GM12878 (cell line): ENCODE measurements around the gene NPDC1. TPM values are rescaled to one million over a fixed set of nuclear protein-coding genes. Genes with fewer than 3 reads are reported as not detected.

Experiments used
- ATAC-seq: fragments of 200-7000 bp; cut with Tn5 transposase; 3 replicates; pipeline ENCODE4 v1.9.1; 2020; ENCODE audit warnings: mild to moderate bottlenecking, moderate library complexity
- BruUV-seq: library from RNA; stranded (reverse); fragments of 400-500 nt; replicated peaks from 2 replicates; lab custom pipeline; 2021; lab: Mats Ljungman, UMichigan
- CTCF ChIA-PET: fragments of 300-600 bp; sonication (Branson Sonifier 250); formaldehyde crosslinking; extraction: SDS; loops from one replicate; lab custom pipeline; 2021; ENCODE audit warnings: inconsistent platforms; lab: Yijun Ruan, JAX
- POLR2A ChIA-PET: fragments of 350-600 bp; formaldehyde crosslinking; extraction: SDS; loops from one replicate; lab custom pipeline; 2021; ENCODE audit warnings: inconsistent platforms; lab: Charles Lee
- RAD21 ChIA-PET: fragments of 300-600 bp; sonication (Branson Sonifier 250); formaldehyde crosslinking; loops from one replicate; lab custom pipeline; 2023; ENCODE audit warnings: antibody characterized with exemption; ENCODE audit not compliant: unreplicated experiment; lab: Charles Lee
- SMC1A ChIA-PET: fragments of 300-600 bp; sonication (Branson Sonifier 250); formaldehyde crosslinking; loops from one replicate; lab custom pipeline; 2023; ENCODE audit not compliant: unreplicated experiment, uncharacterized antibody; lab: Charles Lee
- DNase-seq: peaks from one replicate; pipeline ENCODE4 v3.0.0-alpha.2; 2011; ENCODE audit warnings: low read depth, low spot score
- FAIRE-seq: peaks from 3 replicates; lab custom pipeline; 2011; peaks lifted over from hg19 to GRCh38; lab: Jason Lieb, UNC
- H2AFZ ChIP-seq: 2 replicates; pipeline ENCODE4 v1.6.0; 2011; ENCODE audit warnings: low read depth, low read length, control low read depth; ENCODE audit not compliant: control insufficient read depth
- H3K27ac ChIP-seq: 2 replicates; pipeline ENCODE4 v1.5.1; 2011; ENCODE audit warnings: control low read depth; ENCODE audit not compliant: control insufficient read depth, insufficient read depth
- H3K27me3 ChIP-seq, 2 experiments: replicated peaks in 1 of 2; 2 replicates each; pipeline versions ENCODE4 v1.6.0 to v1.6.1; 2011; ENCODE audit warnings: low read length in 1 of 2; ENCODE audit not compliant: control insufficient read depth in 2 of 2, insufficient read depth in 2 of 2
- H3K36me3 ChIP-seq, 2 experiments: 2 replicates each; pipeline ENCODE4 v1.5.1; 2011; ENCODE audit warnings: low read length in 1 of 2; ENCODE audit not compliant: control insufficient read depth in 2 of 2, insufficient read depth in 2 of 2
- H3K4me1 ChIP-seq: 2 replicates; pipeline ENCODE4 v1.6.1; 2011; ENCODE audit warnings: mild to moderate bottlenecking, low read length, moderate library complexity, mixed read lengths; ENCODE audit not compliant: control insufficient read depth, insufficient read depth
- H3K4me2 ChIP-seq: 2 replicates; pipeline ENCODE4 v1.6.0; 2011; ENCODE audit warnings: control low read depth; ENCODE audit not compliant: control insufficient read depth, insufficient read depth
- H3K4me3 ChIP-seq: fragments of 200-600 bp; sonication (generic); 2 replicates; pipeline ENCODE4 v1.5.1; 2016
- H3K79me2 ChIP-seq: 2 replicates; pipeline ENCODE4 v1.6.0; 2011; ENCODE audit warnings: low read length; ENCODE audit not compliant: control insufficient read depth, insufficient read depth
- H3K9ac ChIP-seq: 2 replicates; pipeline ENCODE4 v1.8.0; 2011; ENCODE audit warnings: low read length, control low read depth, mixed read lengths; ENCODE audit not compliant: control insufficient read depth, insufficient read depth
- H3K9me3 ChIP-seq: replicated peaks from 3 replicates; pipeline ENCODE4 v1.5.1; 2011; ENCODE audit warnings: mild to moderate bottlenecking, low read length; ENCODE audit not compliant: control insufficient read depth, insufficient read depth
- H4K20me1 ChIP-seq: 2 replicates; pipeline ENCODE4 v1.6.0; 2011; ENCODE audit not compliant: control insufficient read depth, insufficient read depth
- FOXM1 ChIP-seq: IDR thresholded peaks from 2 replicates; pipeline ENCODE4 v1.6.1; 2012; ENCODE audit warnings: low read depth, mild to moderate bottlenecking, inconsistent platforms, low read length, moderate library complexity
- PAX8 ChIP-seq: fragments of 450-650 bp; IDR thresholded peaks from 2 replicates; pipeline ENCODE4 v1.6.1; 2017; ENCODE audit warnings: mild to moderate bottlenecking, moderate library complexity
- ZBED1 ChIP-seq: IDR thresholded peaks from 2 replicates; pipeline ENCODE4 v1.6.1; 2016; ENCODE audit warnings: borderline replicate concordance
- WGBS: methylation state at CpG from one replicate; pipeline ENCODE4 v1.1.6; 2016; ENCODE audit warnings: low lambda C conversion rate; ENCODE audit not compliant: insufficient replicate concordance, insufficient coverage; ENCODE audit errors: missing lambda C conversion rate; 5-methylcytosine and 5-hydroxymethylcytosine counted together
- in situ Hi-C: fragments of 300-500 bp; cut with MboI; formaldehyde crosslinking; loops from 9 replicates; pipeline ENCODE4 v1.14.3; 2018; ENCODE audit warnings: mixed read lengths
- intact Hi-C: fragments of 100-400 bp; cut with micrococcal nuclease; formaldehyde crosslinking; loops from one replicate; pipeline ENCODE4 v1.14.2; 2022; ENCODE audit not compliant: unreplicated experiment
- polyA plus RNA-seq, 11 experiments: library from polyadenylated mRNA; depleted of rRNA in 4 of 11; unstranded in 6 of 11; stranded (reverse) in 5 of 11; fragments of >200 nt; fragmentation: Nextera tagmentation in 4 of 11; fragmentation: Illumina TruSeq in 1 of 11; extraction: Ambion mirVana in 4 of 11; extraction: Trizol in 1 of 11; gene quantifications; 1 replicate in 1 of 11; 2 replicates in 10 of 11; pipeline versions ENCODE4 v1.2.1 to v1.2.3, GENCODE V29; 2011 to 2016; ENCODE audit warnings: inconsistent platforms in 2 of 11, missing spikeins in 2 of 11, low read depth in 1 of 11
- total RNA-seq, 4 experiments: library from RNA; depleted of rRNA in 3 of 4; stranded (reverse); fragments of >200 nt in 3 of 4; fragmentation: Illumina TruSeq in 1 of 4; extraction: Trizol in 1 of 4; gene quantifications; 2 replicates each; pipeline versions ENCODE4 v1.2.1 to v1.2.3, GENCODE V29; 2013 to 2021

Gene NPDC1
- total and polyA plus RNA-seq, 10 of the 15 experiments (the other 5 are each of a cell fraction or from before 2014, with no cell fraction given), result 0.04 to 1.7 (median 0.77) TPM; not detected in 2

DNA sequence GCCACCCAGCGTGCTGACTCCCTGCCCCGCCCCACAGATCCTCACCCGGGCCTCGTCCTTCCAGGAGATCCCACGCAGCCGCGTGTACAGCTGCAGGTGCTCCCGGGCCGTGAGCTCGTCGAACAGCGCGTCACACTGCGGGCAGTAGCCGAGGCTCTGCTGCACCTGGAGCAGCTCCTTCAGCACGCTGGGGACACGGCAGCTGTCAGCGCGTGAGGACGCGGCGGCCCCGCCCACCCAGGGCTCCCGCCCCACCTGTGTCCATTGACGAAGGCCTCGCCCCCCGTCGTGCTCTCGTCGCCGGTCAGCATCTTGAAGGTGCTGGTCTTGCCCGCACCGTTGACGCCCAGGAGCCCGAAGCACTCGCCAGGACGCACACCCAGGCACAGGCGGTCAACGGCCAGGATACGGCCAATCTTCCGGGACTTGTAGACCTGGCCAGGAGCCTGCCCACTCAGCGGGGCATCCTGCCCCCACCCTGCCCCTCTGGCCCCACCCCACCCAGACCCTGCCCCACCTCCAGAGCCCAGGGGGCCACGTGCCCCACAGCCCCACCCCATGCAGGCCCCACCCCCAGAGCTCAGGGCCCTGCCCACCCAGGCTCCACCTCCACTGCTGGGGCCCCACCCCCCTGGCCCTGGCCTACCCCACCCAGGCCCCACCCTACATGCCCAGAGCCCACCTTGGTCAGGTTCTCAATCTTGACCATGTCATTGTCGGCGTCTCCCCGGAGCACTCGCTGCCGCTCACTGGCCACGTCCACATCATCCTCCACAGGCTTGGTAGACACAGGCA lies 35.8 kb downstream of the NPDC1 start:
- POLR2A ChIA-PET, result no interaction called here
- CTCF ChIA-PET, result interaction anchor here (1.0 kb wide), 1 partner anchor 168 kb away, joined by 3 read pairs; the partner anchor contains the start of gene AJM1
- SMC1A ChIA-PET, result no interaction called here
- no peaks in the 10 kb centered on the region for H3K27me3 ChIP-seq
- H3K4me1 ChIP-seq, result no peaks in the 10 kb centered on the region
- in situ Hi-C loops (no loop called here), intact Hi-C loops (no loop called here)
- TF ChIP-seq ZBED1 (no peak), FOXM1 (no peak)
- H4K20me1 ChIP-seq, result no peaks in the 10 kb centered on the region
- H3K9me3 ChIP-seq, result no peaks in the 10 kb centered on the region; the same call in 2 of the 3 replicates
- no peak overlapping the region for H3K4me2 ChIP-seq
- DNase-seq, result no peak
- H3K4me3 ChIP-seq, result no peak overlapping the region
- RAD21 ChIA-PET, result no interaction called here
- FAIRE-seq, result no peak
- H3K79me2 ChIP-seq, result no peaks in the 10 kb centered on the region
- 90% methylated on average over 37 of the region's 49 CpGs for WGBS
- no peak overlapping the region for H2AFZ ChIP-seq
- H3K27ac ChIP-seq, result no peak overlapping the region
- H3K36me3 ChIP-seq, result no peaks in the 10 kb centered on the region
- ATAC-seq, result no peak
- no TSS peak for BruUV-seq
- H3K9ac ChIP-seq, result no peak overlapping the region

DNA sequence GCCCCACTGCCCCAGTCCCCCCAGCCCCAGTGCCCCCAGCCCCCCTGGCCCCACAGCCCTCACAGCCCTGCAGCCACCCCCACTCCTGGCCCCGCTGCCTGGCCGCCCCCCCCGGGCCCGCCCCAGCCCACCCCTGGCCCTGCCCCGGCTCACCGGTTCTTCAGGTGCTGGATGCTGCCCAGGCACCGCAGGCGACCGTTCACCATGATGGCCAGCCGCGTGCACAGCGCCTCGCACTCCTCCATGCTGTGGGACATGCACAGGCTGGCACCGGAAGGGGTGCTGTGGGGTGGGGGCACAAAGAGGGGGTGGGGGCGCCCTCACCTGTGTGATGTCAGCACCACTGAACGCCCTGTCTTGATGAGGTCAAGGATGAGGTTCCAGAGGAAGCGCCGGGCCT lies 36.8 kb downstream of the NPDC1 start:
- no peaks in the 10 kb centered on the region for H4K20me1 ChIP-seq
- no peak overlapping the region for H3K9ac ChIP-seq
- H3K4me2 ChIP-seq, result no peak overlapping the region
- H3K36me3 ChIP-seq, result no peaks in the 10 kb centered on the region
- in situ Hi-C loops, result no loop called here
- DNase-seq, result no peak
- FAIRE-seq, result no peak
- ChIA-PET POLR2A (no interaction called here), CTCF (interaction anchor here (1.0 kb wide), 1 partner anchor 167 kb away, joined by 3 read pairs; the partner anchor contains the start of gene AJM1), RAD21 (no interaction called here), SMC1A (no interaction called here)
- BruUV-seq, result no TSS peak
- no peak overlapping the region for H3K27ac ChIP-seq
- no peaks in the 10 kb centered on the region for H3K4me1 ChIP-seq
- no peak overlapping the region for H3K4me3 ChIP-seq
- WGBS, result 79% methylated on average over 12 of the region's 18 CpGs
- ATAC-seq, result no peak
- H3K27me3 ChIP-seq, result no peaks in the 10 kb centered on the region
- no peak overlapping the region for H2AFZ ChIP-seq
- no peaks in the 10 kb centered on the region for H3K79me2 ChIP-seq
- no peak for TF ChIP-seq PAX8
- H3K9me3 ChIP-seq, result peaks cover 2% of the 10 kb centered on the region; the same call in 2 of the 3 replicates
- intact Hi-C loops, result no loop called here
